B cell (primary cell): ENCODE measurements around the gene TMEM107.

Experiments
- EZH2 ChIP-seq: IDR thresholded peaks from 2 replicates; pipeline ENCODE4 v1.6.1; 2012; ENCODE audit warnings: borderline replicate concordance, low read depth, mild to moderate bottlenecking, moderate library complexity, low read length; ENCODE audit not compliant: insufficient read depth, poor library complexity, severe bottlenecking
- TF ChIP-seq, protein P1 (sequence below): fragments of 200-600 bp; IDR thresholded peaks from one replicate; pipeline ENCODE4 v1.8.0; 2022; ENCODE audit warnings: antibody characterized with exemption, mild to moderate bottlenecking

DNA sequence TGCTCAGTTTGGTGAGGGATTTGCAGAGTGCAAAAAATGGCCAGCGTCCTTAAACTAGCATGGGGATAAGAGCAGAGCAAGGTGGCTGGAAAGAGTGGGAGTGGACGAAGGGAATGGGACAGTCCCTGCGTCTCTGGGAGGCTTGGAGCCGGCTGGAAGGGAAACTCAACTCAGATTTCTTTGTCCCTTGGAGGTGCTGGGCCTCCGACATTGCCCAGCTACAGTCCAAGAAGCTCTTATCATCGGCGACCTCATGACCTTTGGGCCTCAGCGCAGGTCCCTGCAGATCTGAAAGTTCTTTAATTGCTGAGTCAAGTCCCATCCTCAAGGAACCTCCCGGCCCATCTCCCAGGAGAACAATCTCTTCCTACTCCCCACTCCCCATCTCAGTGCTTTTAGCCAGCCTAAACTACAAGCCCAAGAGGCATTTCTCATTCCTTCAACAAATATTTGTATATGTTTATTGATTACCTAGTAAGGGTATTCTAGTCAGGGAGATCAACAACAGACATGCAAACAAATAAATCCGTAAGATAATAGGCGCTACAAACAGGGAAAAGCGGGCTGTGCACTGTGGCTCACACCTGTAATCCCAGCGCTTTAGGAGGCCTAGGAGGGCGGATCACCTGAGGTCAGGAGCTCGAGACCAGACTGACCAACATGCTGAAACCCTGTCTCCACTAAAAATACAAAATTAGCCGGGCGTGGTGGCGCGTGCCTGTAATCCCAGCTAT is 985 bp upstream of the TMEM107 start:
- TF ChIP-seq, protein P1, sequence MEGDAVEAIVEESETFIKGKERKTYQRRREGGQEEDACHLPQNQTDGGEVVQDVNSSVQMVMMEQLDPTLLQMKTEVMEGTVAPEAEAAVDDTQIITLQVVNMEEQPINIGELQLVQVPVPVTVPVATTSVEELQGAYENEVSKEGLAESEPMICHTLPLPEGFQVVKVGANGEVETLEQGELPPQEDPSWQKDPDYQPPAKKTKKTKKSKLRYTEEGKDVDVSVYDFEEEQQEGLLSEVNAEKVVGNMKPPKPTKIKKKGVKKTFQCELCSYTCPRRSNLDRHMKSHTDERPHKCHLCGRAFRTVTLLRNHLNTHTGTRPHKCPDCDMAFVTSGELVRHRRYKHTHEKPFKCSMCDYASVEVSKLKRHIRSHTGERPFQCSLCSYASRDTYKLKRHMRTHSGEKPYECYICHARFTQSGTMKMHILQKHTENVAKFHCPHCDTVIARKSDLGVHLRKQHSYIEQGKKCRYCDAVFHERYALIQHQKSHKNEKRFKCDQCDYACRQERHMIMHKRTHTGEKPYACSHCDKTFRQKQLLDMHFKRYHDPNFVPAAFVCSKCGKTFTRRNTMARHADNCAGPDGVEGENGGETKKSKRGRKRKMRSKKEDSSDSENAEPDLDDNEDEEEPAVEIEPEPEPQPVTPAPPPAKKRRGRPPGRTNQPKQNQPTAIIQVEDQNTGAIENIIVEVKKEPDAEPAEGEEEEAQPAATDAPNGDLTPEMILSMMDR = no peak
- no peak for TF ChIP-seq EZH2
